IMR-90 (cell line): Measurements from ENCODE around the gene MYO3B. TPM values are rescaled to one million over a fixed set of nuclear protein-coding genes. Genes with fewer than 3 reads are reported as not detected.

Experiments used
- ATAC-seq: fragments of 200-7000 bp; cut with Tn5 transposase; 2 replicates; pipeline ENCODE4 v1.9.1; 2020; ENCODE audit warnings: low read depth, mild to moderate bottlenecking, moderate library complexity
- BruUV-seq: library from RNA; stranded (reverse); fragments of 400-500 nt; replicated peaks from 2 replicates; lab custom pipeline; 2021; lab: Mats Ljungman, UMichigan
- CTCF ChIA-PET: fragments of 300-600 bp; formaldehyde crosslinking; extraction: SDS; loops from one replicate; lab custom pipeline; 2021; ENCODE audit warnings: antibody characterized with exemption; lab: Yijun Ruan, JAX
- POLR2A ChIA-PET: fragments of 300-600 bp; sonication (Branson Sonifier 250); formaldehyde crosslinking; loops from one replicate; lab custom pipeline; 2022; ENCODE audit warnings: antibody characterized with exemption; ENCODE audit not compliant: unreplicated experiment; lab: Charles Lee
- DNase-seq: peaks from one replicate; pipeline ENCODE4 v3.0.0; 2013
- H2AFZ ChIP-seq: replicated peaks from 2 replicates; pipeline ENCODE3; 2013; ENCODE audit warnings: low read length, mild to moderate bottlenecking; ENCODE audit not compliant: poor library complexity
- H2AK5ac ChIP-seq: 2 replicates; pipeline ENCODE4 v1.6.1; 2013; ENCODE audit warnings: low read depth, low read length, inconsistent platforms
- H2AK9ac ChIP-seq: replicated peaks from 2 replicates; pipeline ENCODE3; 2013; ENCODE audit warnings: mild to moderate bottlenecking, low read depth, low read length, moderate library complexity; ENCODE audit not compliant: poor library complexity
- H2BK120ac ChIP-seq: 2 replicates; pipeline ENCODE4 v1.6.1; 2013; ENCODE audit warnings: low read depth, low read length, inconsistent platforms
- H2BK15ac ChIP-seq: 3 replicates; pipeline ENCODE4 v1.6.1; 2013; ENCODE audit warnings: low read depth, low read length, inconsistent platforms
- H2BK20ac ChIP-seq: 2 replicates; pipeline ENCODE4 v1.6.1; 2013; ENCODE audit warnings: low read depth, mild to moderate bottlenecking, inconsistent platforms, low read length, moderate library complexity
- H2BK5ac ChIP-seq: 2 replicates; pipeline ENCODE4 v1.6.1; 2013; ENCODE audit warnings: mild to moderate bottlenecking, low read depth, low read length, inconsistent platforms; ENCODE audit not compliant: poor library complexity, severe bottlenecking
- H3K14ac ChIP-seq: replicated peaks from 2 replicates; pipeline ENCODE4 v1.6.1; 2013; ENCODE audit warnings: low read depth, low read length, inconsistent platforms
- H3K18ac ChIP-seq: 2 replicates; pipeline ENCODE4 v1.6.1; 2013; ENCODE audit warnings: low read depth, low read length, control low read depth
- H3K23ac ChIP-seq: 2 replicates; pipeline ENCODE4 v1.6.1; 2013; ENCODE audit warnings: low read depth, low read length, inconsistent platforms
- H3K27ac ChIP-seq: 2 replicates; pipeline ENCODE4 v1.5.1; 2013; ENCODE audit warnings: mild to moderate bottlenecking, control low read depth, low read length; ENCODE audit not compliant: insufficient read depth
- H3K27me3 ChIP-seq: 2 replicates; pipeline ENCODE4 v1.6.1; 2013; ENCODE audit warnings: low read length; ENCODE audit not compliant: control insufficient read depth, insufficient read depth
- H3K36me3 ChIP-seq: 2 replicates; pipeline ENCODE4 v1.6.1; 2013; ENCODE audit warnings: low read length, mixed read lengths; ENCODE audit not compliant: control insufficient read depth, insufficient read depth
- H3K4ac ChIP-seq: 2 replicates; pipeline ENCODE4 v1.6.1; 2013; ENCODE audit warnings: low read depth, low read length, inconsistent platforms
- H3K4me1 ChIP-seq: 2 replicates; pipeline ENCODE4 v1.6.1; 2013; ENCODE audit warnings: low read length, mixed read lengths; ENCODE audit not compliant: control insufficient read depth, insufficient read depth
- H3K4me2 ChIP-seq: 2 replicates; pipeline ENCODE4 v1.6.1; 2013; ENCODE audit warnings: low read depth, mild to moderate bottlenecking, control low read depth, low read length, moderate library complexity
- H3K4me3 ChIP-seq: 2 replicates; pipeline ENCODE4 v1.5.1; 2013; ENCODE audit warnings: low read depth, mild to moderate bottlenecking, control low read depth, low read length, moderate library complexity; ENCODE audit not compliant: insufficient read depth
- H3K56ac ChIP-seq: 2 replicates; pipeline ENCODE4 v1.6.1; 2013; ENCODE audit warnings: low read length, inconsistent platforms; ENCODE audit not compliant: insufficient read depth; ENCODE audit errors: extremely low read depth
- H3K79me1 ChIP-seq, 2 experiments: 2 replicates each; pipeline ENCODE4 v1.6.1; 2013; ENCODE audit warnings: low read length in 2 of 2, inconsistent platforms in 1 of 2, low read depth in 1 of 2
- H3K9ac ChIP-seq: 2 replicates; pipeline ENCODE4 v1.6.1; 2013; ENCODE audit warnings: low read depth, low read length, control low read depth
- H3K9me1 ChIP-seq: 2 replicates; pipeline ENCODE4 v1.6.1; 2013; ENCODE audit warnings: low read length, inconsistent platforms; ENCODE audit not compliant: insufficient read depth
- H3K9me3 ChIP-seq: 2 replicates; pipeline ENCODE4 v1.6.1; 2013; ENCODE audit warnings: low read length; ENCODE audit not compliant: control insufficient read depth, insufficient read depth
- H4K20me1 ChIP-seq: 2 replicates; pipeline ENCODE4 v1.6.1; 2013; ENCODE audit warnings: low read length, inconsistent platforms; ENCODE audit not compliant: insufficient read depth
- H4K5ac ChIP-seq: 2 replicates; pipeline ENCODE4 v1.6.1; 2013; ENCODE audit warnings: mild to moderate bottlenecking, low read depth, low read length, control low read depth
- H4K8ac ChIP-seq, 2 experiments: 2 replicates each; pipeline ENCODE4 v1.6.1; 2013; ENCODE audit warnings: low read depth in 2 of 2, low read length in 2 of 2, control low read depth in 1 of 2, inconsistent platforms in 1 of 2
- H4K91ac ChIP-seq: 2 replicates; pipeline ENCODE4 v1.6.1; 2013; ENCODE audit warnings: low read depth, low read length, inconsistent platforms; ENCODE audit not compliant: insufficient read depth
- BHLHE40 ChIP-seq: fragments of 150-350 bp; IDR thresholded peaks from 2 replicates; pipeline ENCODE4 v1.6.1; 2016; ENCODE audit warnings: mild to moderate bottlenecking, low read depth, low read length
- CEBPB ChIP-seq: IDR thresholded peaks from 2 replicates; pipeline ENCODE4 v1.6.1; 2012; ENCODE audit warnings: low read depth, low read length, improper control_type of control experiment
- CHD1 ChIP-seq: IDR thresholded peaks from 2 replicates; pipeline ENCODE4 v1.6.1; 2012; ENCODE audit warnings: low read depth, low read length, improper control_type of control experiment
- ELK1 ChIP-seq: fragments of 150-350 bp; IDR thresholded peaks from 2 replicates; pipeline ENCODE4 v1.6.1; 2016; ENCODE audit warnings: low read depth, mild to moderate bottlenecking, low read length, moderate library complexity, borderline replicate concordance
- MAZ ChIP-seq: IDR thresholded peaks from 2 replicates; pipeline ENCODE4 v1.6.1; 2012; ENCODE audit warnings: low read depth, mild to moderate bottlenecking, low read length, improper control_type of control experiment, moderate library complexity, borderline replicate concordance
- NFE2L2 ChIP-seq: fragments of 150-350 bp; IDR thresholded peaks from 2 replicates; pipeline ENCODE4 v1.6.1; 2016; ENCODE audit warnings: low read depth, mild to moderate bottlenecking, low read length
- POLR2A ChIP-seq: IDR thresholded peaks from 2 replicates; pipeline ENCODE4 v1.6.1; 2012; ENCODE audit warnings: mild to moderate bottlenecking, low read depth, low read length
- SMC3 ChIP-seq: fragments of 150-350 bp; IDR thresholded peaks from 2 replicates; pipeline ENCODE4 v1.6.1; 2016; ENCODE audit warnings: low read depth, mild to moderate bottlenecking, antibody characterized with exemption, low read length, moderate library complexity
- USF2 ChIP-seq: fragments of 150-350 bp; IDR thresholded peaks from 2 replicates; pipeline ENCODE4 v1.6.1; 2017; ENCODE audit warnings: mild to moderate bottlenecking, antibody characterized with exemption, low read length, low read depth
- WGBS, 2 experiments: methylation state at CpG; one replicate each; pipeline versions ENCODE4 v1.1.5 to v1.1.7; 2013; ENCODE audit warnings: missing lambda C conversion rate in 2 of 2; ENCODE audit not compliant: insufficient read length in 1 of 2; ENCODE audit errors: extremely low coverage in 2 of 2; 5-methylcytosine and 5-hydroxymethylcytosine counted together
- dilution Hi-C: fragments of 300-500 bp; cut with HindIII; formaldehyde crosslinking; loops from one replicate; pipeline ENCODE4 v1.14.3; 2018; ENCODE audit warnings: low sequenced_read_pairs; ENCODE audit not compliant: unreplicated experiment
- in situ Hi-C: fragments of 300-500 bp; cut with MboI; formaldehyde crosslinking; loops from 3 replicates; pipeline ENCODE4 v1.14.3; 2019; ENCODE audit warnings: low sequenced_read_pairs, inconsistent platforms, mixed read lengths
- intact Hi-C: fragments of 100-400 bp; cut with micrococcal nuclease; formaldehyde crosslinking; loops from 2 replicates; pipeline ENCODE4 v1.10.0; 2022
- polyA plus RNA-seq, 3 experiments: library from polyadenylated mRNA; depleted of rRNA; stranded (reverse); fragments of >200 nt; gene quantifications; 2 replicates each; pipeline ENCODE4 v1.2.3, GENCODE V29; 2012; ENCODE audit warnings: low replicate concordance in 1 of 3
- total RNA-seq: library from RNA; depleted of rRNA; stranded (reverse); fragments of >200 nt; gene quantifications from 2 replicates; pipeline ENCODE4 v1.2.3, GENCODE V29; 2012
- TF ChIP-seq, protein P1 (sequence below): conservative IDR thresholded peaks from 2 replicates; pipeline ENCODE4 v1.5.1; 2012; ENCODE audit warnings: mild to moderate bottlenecking, low read depth, low read length, improper control_type of control experiment

The MYO3B gene
- total and polyA plus RNA-seq, 2 of the 4 experiments (the other 2 are of a cell fraction), result 0.02 TPM; not detected in 1

- in situ Hi-C loops, result no loop called here
- no peaks in the 10 kb centered on the region for H3K27me3 ChIP-seq
- no peak for DNase-seq
- no TSS peak for BruUV-seq
- TF ChIP-seq BHLHE40 (no peak), CEBPB (no peak), MAZ (no peak), SMC3 (no peak), USF2 (no peak), ELK1 (no peak), POLR2A (no peak), NFE2L2 (no peak), CHD1 (no peak)
- TF ChIP-seq, protein P1, sequence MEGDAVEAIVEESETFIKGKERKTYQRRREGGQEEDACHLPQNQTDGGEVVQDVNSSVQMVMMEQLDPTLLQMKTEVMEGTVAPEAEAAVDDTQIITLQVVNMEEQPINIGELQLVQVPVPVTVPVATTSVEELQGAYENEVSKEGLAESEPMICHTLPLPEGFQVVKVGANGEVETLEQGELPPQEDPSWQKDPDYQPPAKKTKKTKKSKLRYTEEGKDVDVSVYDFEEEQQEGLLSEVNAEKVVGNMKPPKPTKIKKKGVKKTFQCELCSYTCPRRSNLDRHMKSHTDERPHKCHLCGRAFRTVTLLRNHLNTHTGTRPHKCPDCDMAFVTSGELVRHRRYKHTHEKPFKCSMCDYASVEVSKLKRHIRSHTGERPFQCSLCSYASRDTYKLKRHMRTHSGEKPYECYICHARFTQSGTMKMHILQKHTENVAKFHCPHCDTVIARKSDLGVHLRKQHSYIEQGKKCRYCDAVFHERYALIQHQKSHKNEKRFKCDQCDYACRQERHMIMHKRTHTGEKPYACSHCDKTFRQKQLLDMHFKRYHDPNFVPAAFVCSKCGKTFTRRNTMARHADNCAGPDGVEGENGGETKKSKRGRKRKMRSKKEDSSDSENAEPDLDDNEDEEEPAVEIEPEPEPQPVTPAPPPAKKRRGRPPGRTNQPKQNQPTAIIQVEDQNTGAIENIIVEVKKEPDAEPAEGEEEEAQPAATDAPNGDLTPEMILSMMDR, result no peak
- H3K56ac ChIP-seq, result no peak overlapping the region
- no peak overlapping the region for H3K23ac ChIP-seq
- H3K36me3 ChIP-seq, result no peaks in the 10 kb centered on the region
- H3K4ac ChIP-seq, result no peak overlapping the region
- H3K79me1 ChIP-seq, result no peaks in the 10 kb centered on the region
- H2BK120ac ChIP-seq, result no peak overlapping the region
- no peak overlapping the region for H3K9ac ChIP-seq
- ChIA-PET POLR2A (interaction anchor here (0.6 kb wide), 1 partner anchor 526 kb away, joined by 3 read pairs; no protein-coding TSS in a partner anchor), CTCF (no interaction called here)
- H2BK5ac ChIP-seq, result no peak overlapping the region
- no peak overlapping the region for H3K27ac ChIP-seq
- no peaks in the 10 kb centered on the region for H4K20me1 ChIP-seq
- no peak overlapping the region for H2AFZ ChIP-seq
- no peak overlapping the region for H2AK5ac ChIP-seq
- H2BK20ac ChIP-seq, result no peak overlapping the region
- no peaks in the 10 kb centered on the region for H3K9me1 ChIP-seq
- no peak overlapping the region for H3K14ac ChIP-seq
- no peak overlapping the region for H2AK9ac ChIP-seq
- dilution Hi-C loops, result no loop called here
- H3K18ac ChIP-seq, result no peak overlapping the region
- H3K4me2 ChIP-seq, result no peak overlapping the region
- no peak overlapping the region for H4K5ac ChIP-seq
- ATAC-seq, result no peak
- no peaks in the 10 kb centered on the region for H3K4me1 ChIP-seq
- 40% methylated on average over 1 of the region's 2 CpGs; no CpG with 5 or more reads in 1 of the 2 experiments for WGBS, 2 experiments
- H4K8ac ChIP-seq, result no peak overlapping the region
- no peak overlapping the region for H4K91ac ChIP-seq
- no peak overlapping the region for H2BK15ac ChIP-seq
- no peak overlapping the region for H3K4me3 ChIP-seq
- no peaks in the 10 kb centered on the region for H3K9me3 ChIP-seq
- intact Hi-C loops, result no loop called here
These were observed 129.1 kb downstream of the MYO3B start for GRCh38 chr2:170307052-170307451.
